Gastroesophageal sphincter (tissue), 3 donors: ENCODE results near the gene MAML3.

Experiments
- EP300 ChIP-seq: sonication (generic); formaldehyde crosslinking; IDR thresholded peaks from one replicate; pipeline ENCODE4 v1.6.1; 2017; ENCODE audit warnings: antibody characterized with exemption, mild to moderate bottlenecking
- POLR2A ChIP-seq, 2 donors: fragments of 450-650 bp; IDR thresholded peaks; one replicate each; pipeline ENCODE4 v1.6.1; 2017; ENCODE audit warnings: antibody characterized with exemption in 2 of 2, mild to moderate bottlenecking in 2 of 2, moderate library complexity in 1 of 2
- POLR2AphosphoS5 ChIP-seq: sonication (generic); formaldehyde crosslinking; IDR thresholded peaks from one replicate; pipeline ENCODE4 v1.6.1; 2017; ENCODE audit warnings: antibody characterized with exemption
- TF ChIP-seq, protein P1 (sequence below), 4 experiments: fragments of 200-600 bp in 2 of 4; fragments of 450-650 bp in 2 of 4; sonication (generic) in 1 of 4; IDR thresholded peaks; one replicate each; pipeline ENCODE4 v1.5.1; 2017 to 2019; ENCODE audit warnings: antibody characterized with exemption in 4 of 4, mild to moderate bottlenecking in 2 of 4, moderate library complexity in 2 of 4

DNA sequence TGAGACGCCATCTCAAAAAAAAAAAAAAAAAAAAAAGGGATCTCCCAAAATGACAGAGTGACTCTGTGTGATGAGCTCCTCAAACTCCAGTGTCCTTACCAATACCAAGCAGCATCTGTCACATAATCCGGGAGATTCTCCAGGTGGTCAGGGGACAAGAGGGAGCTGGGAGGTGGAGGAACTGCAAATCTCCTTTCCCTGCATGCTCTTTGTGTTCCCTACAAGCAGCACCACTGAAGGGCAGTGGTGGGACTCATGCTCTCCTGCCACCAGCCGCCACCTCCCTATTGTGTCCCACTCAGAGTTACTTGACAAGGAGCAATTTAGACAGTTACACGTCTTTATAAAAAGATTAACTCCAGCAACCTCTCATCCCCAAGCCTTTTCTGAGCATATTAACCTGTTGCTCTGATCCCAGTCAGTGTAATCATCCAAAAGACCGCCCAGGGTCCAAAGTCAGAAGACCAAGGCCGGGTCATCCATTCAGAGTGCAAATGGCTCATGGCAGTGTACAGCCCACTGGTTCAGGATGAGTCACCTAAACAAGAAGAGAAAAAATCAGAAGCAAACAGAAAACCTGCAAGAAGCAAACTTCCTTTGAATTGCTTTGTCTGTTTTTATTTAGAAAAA is 464.8 kb downstream of the MAML3 start:
- TF ChIP-seq, protein P1, sequence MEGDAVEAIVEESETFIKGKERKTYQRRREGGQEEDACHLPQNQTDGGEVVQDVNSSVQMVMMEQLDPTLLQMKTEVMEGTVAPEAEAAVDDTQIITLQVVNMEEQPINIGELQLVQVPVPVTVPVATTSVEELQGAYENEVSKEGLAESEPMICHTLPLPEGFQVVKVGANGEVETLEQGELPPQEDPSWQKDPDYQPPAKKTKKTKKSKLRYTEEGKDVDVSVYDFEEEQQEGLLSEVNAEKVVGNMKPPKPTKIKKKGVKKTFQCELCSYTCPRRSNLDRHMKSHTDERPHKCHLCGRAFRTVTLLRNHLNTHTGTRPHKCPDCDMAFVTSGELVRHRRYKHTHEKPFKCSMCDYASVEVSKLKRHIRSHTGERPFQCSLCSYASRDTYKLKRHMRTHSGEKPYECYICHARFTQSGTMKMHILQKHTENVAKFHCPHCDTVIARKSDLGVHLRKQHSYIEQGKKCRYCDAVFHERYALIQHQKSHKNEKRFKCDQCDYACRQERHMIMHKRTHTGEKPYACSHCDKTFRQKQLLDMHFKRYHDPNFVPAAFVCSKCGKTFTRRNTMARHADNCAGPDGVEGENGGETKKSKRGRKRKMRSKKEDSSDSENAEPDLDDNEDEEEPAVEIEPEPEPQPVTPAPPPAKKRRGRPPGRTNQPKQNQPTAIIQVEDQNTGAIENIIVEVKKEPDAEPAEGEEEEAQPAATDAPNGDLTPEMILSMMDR (IDR thresholded peaks at IDR 0.05): no peak
- TF ChIP-seq POLR2A (IDR thresholded peaks at IDR 0.05): no peak
- no peak for TF ChIP-seq POLR2AphosphoS5
- no peak for TF ChIP-seq EP300
